NCI-H2171 (cell line): ENCODE results near the gene MAD1L1.

Experiments used
- DNase-seq: peaks from one replicate; lab custom pipeline; 2025; lab: John Stamatoyannopoulos, UW

The MAD1L1 gene

DNA sequence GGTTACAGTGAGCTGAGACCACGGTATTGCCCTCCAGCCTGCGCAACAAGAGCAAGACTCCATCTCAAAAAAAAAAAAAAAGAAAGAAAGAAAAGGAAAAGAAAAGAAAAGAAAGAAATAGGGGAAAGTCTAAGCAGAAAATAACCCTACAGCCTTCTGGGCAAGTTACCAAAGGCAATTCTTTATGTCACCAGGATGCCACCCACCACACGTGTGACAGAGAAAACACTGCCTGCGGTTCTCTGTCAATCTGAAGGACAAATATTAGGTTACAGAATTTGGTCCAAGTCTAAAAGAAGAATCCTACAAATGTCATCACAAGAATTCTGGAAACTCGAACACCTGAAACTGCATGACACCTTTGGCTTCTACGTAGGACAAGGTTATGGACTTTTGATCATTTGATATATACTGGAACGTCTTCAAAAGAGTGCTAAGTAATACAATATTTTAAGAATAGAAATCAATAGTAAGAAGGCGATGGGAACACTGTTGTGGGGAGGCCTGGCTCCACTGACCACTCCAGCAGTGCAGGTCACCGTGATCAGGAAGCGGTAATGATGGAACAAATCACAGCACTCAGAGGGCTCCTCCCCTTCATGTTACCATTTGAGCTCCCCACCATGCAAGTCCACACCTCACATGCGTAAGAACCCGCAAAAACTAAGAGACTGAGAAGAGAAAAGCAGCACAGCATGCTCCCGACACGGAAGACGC lies 75.8 kb downstream of the MAD1L1 start:
- DNase-seq: no peak

DNA sequence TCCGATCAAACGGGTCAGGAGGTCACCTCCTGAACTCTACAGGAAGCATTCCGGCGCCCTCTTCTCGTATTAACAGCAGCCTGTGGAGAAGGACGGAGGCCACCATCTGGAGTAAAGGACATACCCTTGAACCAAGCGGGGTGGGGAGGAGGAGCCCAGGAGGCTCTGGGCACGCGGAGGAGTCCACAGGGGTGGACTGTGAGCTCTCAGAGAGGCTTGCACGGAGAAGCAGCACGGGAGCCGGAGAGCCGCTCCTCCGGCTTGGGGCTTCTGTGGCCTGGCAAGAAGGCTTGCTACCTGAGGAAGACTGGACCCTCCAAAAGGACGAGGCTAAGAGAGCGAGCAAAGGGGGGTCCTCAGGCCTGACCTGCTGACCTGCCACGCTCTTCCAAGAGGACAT lies 77.9 kb downstream of the MAD1L1 start:
- no peak for DNase-seq

DNA sequence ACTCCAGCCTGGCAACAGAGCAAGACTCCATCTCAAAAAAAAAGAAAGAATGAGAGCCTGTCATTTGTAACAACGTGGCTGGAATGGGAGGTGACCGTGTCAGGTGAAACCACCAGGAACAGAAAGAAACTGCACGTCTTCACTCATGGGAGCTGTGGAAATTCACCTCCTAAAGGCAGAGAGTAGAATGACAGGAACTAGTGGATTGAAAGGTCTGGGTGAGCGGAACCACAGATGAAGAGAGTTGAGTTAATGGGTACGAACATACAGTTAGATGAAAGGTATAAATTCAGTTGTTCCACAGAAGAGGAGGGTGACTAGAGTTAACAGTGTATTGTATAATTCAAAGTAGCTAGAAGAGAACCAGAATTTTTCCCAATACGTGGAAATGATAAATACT lies 78.6 kb downstream of the MAD1L1 start:
- no peak for DNase-seq

DNA sequence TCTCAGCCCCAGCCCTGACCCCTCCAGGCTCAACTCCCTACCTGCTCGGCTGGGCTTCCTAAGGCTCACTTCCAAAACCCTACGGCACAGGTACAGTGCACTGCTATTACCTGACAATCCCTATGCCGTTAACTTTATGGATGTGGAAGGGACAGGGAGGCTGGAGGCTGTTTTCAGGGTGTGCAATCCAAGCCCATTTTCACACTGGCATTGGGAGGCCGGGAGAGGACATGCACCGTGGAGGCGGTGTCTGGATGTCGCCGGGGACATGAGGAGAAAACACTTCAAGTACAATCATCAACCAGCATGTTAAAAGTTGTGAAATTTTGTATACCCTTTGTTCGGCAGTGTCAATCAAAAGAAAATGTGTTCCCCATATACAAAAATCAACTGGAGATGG lies 80.1 kb downstream of the MAD1L1 start:
- DNase-seq: no peak

- no peak for DNase-seq
Observed at GRCh38 chr7:2151801-2152612, 80.7 kb downstream of the MAD1L1 start.

GRCh38 chr7:2151237-2151636 lies 81.5 kb downstream of the MAD1L1 start:
- DNase-seq: no peak

GRCh38 chr7:2150445-2150815 lies 82.3 kb downstream of the MAD1L1 start:
- no peak for DNase-seq

GRCh38 chr7:2149672-2150444 lies 82.9 kb downstream of the MAD1L1 start:
- DNase-seq: no peak

DNA sequence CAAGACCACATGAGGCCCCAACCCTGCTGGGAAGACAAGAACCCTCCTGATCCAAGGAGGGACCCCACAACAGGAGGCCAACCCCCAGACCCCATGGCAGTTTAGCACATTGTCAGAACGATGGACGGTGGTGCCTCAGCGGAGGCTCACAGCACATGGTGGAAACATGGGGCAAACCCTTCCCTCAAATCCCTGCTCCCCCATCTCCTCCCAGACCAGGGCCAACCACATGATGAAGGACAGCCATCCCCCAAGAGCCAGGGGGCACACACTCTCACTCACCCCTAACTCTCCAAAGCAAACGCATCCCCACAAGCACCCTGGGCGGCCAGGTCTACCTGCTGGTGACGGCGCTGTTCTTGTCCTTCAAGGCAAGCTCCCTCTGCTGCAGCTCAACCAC lies 83.9 kb downstream of the MAD1L1 start:
- DNase-seq: no peak

- no peak for DNase-seq
Observed at GRCh38 chr7:2148189-2148588, 84.6 kb downstream of the MAD1L1 start.

DNA sequence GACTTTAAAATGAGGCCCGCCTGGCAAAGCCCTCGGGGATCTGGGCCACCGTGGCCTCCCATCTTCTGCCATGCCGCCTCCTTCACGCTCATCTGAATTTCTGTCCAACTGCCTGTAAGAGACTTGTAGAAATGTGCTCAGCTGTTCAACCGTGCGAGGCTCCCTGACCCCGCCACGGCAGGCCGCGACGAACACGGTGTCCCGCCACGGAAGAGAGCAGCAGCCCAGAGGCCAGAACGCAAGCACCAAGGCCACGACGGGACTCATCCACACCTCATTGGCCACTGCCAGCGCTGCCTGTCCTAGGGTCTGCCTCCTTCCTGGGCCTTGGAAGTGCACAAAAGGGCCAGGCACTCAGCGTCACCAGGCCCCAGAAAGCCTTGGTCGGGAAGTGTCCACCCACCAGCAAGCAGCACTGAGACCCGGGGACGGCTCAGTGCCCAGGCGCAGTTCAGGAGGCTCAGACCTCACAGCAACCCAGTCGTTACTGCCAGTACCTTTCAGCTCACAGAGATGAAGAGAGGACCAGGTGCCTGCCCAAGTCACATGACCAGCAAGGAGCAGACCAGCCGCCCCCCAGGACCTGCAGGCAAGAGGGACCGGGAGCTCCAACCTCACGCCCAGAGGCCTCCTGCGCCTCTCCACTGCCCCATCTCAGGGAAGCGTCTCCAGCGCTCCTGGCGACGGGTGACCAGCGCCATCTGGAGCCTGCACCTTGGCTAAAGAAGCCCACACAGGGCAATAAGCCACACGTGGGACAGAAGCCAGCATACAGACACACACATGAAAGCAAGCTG lies 85.9 kb downstream of the MAD1L1 start:
- no peak for DNase-seq

DNA sequence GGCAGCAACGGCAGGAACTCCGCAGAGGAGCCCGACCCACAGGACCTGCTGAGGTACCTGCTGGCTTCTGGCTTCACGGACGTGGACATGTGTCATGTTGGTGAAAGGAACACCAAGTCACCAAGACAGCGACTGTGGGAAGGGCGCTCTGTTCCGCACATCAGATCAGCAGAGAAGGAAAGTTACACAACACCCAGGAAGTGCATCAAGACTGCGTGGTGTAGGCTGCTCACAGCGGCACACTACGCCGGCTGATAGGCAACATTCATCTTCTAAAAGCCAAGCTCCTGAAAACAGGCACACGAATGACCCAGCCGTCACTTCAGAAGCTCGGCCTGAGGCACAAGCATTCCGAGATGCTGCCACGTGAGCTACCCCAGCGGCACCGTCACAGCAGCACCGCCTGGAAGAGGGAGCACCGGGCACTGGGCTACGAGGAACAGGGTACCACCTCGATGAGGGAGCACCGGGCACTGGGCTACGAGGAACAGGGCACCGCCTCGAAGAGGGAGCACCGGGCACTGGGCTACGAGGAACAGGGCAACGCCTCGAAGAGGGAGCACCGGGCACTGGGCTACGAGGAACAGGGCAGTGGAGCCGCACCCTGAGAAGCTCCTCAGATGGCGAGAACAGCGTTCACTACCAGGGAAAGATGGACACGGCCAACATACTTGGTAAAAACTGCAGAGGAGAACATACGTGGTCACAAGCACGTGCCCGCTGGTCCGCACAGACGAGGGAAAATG lies 86.7 kb downstream of the MAD1L1 start:
- no peak for DNase-seq

DNA sequence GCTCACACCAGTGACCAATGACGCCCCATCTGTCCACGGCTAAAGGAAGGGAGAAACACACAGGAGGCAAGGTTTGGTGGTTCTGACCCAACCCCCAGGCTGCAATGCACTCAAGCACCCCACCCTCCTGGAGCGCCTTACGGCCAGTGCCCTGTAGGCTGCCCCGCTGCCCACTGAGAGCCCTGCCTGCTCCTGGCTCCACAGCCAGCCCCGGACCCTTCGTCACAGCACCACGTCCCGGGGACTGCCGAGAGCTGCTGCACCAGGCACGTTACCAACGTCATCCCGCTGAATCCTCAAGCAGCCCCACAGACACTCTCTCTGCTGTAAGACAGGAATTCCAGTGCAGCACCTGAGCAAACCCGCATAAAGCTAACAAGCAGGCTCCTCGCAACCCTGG lies 87.8 kb downstream of the MAD1L1 start:
- no peak for DNase-seq

DNA sequence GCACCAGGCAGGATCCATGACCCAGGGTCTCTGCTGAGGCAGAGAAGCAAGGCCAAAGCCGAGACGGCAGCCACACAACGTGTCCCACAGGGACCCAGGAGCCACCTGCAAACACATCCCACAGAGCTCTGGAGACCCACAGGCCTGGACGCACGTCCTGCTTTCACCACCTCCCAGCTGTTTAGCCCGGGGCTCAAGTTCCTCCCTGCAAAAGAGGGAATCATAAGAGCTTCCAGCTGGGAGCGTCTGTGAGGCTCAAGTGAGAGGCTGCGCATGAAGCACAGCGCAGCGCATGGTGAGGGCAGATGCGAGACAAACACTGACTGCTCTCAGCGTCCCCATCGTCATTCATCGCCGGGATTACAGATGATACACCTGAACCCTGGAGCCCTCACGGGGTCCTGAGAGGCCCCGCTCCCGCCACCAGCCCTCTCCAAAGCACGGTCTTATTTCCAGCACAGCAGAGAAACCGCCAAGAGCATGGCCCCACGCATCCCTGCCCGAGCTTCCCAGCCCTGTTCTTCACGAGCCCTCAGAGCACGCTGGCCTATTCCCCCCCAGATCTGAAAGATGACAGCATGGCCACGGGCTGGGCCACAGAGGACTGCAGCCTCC lies 88.7 kb downstream of the MAD1L1 start:
- DNase-seq: no peak

GRCh38 chr7:2143450-2143849 lies 89.3 kb downstream of the MAD1L1 start:
- DNase-seq: no peak

DNA sequence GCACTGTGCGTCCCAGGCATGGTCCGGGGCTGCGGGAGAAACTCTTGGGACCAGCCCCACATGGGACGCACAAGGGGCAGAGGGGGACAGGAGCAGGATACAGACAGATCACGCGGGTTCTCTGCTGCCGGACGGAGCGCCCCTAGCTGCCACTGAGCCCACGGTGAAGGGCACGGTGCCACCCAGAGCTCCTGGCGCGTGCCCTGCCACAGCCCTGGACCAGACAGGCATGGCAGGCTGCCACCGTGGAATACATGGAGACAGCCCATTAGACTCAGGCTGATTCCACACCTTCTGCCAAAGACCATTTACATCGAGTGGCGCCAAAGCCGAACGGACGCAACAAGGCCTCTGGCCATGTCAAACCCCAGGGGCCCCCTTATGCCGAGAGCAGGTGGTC lies 90.4 kb downstream of the MAD1L1 start:
- no peak for DNase-seq

GRCh38 chr7:2141651-2142050 lies 91.1 kb downstream of the MAD1L1 start:
- DNase-seq: no peak

DNA sequence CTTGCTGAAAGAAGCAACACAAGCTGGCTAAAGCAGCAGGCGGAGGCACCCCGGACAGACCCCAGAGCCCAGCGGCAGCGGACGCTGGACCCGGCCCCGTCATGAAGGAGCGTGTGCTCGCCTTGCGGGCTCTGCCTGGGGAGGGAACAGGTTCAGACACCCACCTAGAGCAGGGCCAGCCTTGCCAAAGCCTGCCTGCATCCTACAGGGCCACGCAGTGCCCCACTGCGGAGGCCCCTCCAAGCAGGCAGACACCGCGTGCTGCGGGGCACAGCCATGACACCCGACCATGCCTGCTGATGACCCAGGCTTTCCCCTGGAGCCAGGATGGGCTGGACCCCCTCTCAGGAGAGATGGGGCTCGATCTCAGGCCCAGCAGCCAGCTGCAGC lies 91.7 kb downstream of the MAD1L1 start:
- no peak for DNase-seq

GRCh38 chr7:2140216-2141020 lies 92.3 kb downstream of the MAD1L1 start:
- DNase-seq: no peak
